ENCODE data around the gene GNA15.
A peak's percentile ranks its signal among the peaks of the same experiment; 100 is the strongest.

The GNA15 gene

DNA sequence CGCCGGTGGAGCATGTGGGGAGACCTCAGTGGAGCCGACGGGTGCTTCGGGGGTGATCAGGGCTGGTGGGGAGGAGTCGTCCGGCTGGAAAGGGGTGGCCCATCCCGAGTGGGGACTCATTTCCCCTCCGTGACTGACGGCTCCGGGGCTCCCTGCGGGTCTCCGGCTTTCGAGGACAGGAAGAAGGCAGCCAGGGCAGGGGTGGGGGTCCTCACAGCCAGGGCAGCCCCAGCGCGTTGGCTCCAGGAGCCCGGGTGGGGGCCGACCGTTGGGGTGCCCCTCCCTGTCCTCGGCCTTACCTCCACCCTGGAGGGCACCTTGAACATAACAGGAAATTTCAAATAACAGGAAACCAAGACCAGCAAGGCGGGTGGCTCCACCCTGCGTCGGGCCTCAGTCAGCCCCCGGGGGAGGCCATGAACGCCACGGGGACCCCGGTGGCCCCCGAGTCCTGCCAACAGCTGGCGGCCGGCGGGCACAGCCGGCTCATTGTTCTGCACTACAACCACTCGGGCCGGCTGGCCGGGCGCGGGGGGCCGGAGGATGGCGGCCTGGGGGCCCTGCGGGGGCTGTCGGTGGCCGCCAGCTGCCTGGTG lies 42.6 kb downstream of the GNA15 start, which contains the start of gene S1PR4:
Gene S1PR4 (plus strand): TSS at position 393 of the 596 bp plus-strand sequence. CDS start 24 bp downstream, at position 417.
- peaks cover 27% of the 10 kb centered on the region for H3K36me3 ChIP-seq
- TF ChIP-seq, protein P1, sequence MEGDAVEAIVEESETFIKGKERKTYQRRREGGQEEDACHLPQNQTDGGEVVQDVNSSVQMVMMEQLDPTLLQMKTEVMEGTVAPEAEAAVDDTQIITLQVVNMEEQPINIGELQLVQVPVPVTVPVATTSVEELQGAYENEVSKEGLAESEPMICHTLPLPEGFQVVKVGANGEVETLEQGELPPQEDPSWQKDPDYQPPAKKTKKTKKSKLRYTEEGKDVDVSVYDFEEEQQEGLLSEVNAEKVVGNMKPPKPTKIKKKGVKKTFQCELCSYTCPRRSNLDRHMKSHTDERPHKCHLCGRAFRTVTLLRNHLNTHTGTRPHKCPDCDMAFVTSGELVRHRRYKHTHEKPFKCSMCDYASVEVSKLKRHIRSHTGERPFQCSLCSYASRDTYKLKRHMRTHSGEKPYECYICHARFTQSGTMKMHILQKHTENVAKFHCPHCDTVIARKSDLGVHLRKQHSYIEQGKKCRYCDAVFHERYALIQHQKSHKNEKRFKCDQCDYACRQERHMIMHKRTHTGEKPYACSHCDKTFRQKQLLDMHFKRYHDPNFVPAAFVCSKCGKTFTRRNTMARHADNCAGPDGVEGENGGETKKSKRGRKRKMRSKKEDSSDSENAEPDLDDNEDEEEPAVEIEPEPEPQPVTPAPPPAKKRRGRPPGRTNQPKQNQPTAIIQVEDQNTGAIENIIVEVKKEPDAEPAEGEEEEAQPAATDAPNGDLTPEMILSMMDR (IDR thresholded peaks at IDR 0.05): peak; percentile 70
- H3K27ac ChIP-seq: peak within 1 kb of the TSS; percentile 97
- peak within 1 kb of the TSS; percentile 96 to 97 for H3K4me3 ChIP-seq (ENCODE audit: low read depth in 1 of 2, low read length in 1 of 2)
- no peaks in the 10 kb centered on the region for H3K27me3 ChIP-seq
- peaks cover 36 to 58% of the 10 kb centered on the region in 2 experiments for H3K4me1 ChIP-seq (ENCODE audit: control insufficient read depth in 1 of 2, insufficient read depth in 1 of 2, low read depth in 1 of 2, low read length in 1 of 2)
- no peaks in the 10 kb centered on the region for H3K9me3 ChIP-seq

DNA sequence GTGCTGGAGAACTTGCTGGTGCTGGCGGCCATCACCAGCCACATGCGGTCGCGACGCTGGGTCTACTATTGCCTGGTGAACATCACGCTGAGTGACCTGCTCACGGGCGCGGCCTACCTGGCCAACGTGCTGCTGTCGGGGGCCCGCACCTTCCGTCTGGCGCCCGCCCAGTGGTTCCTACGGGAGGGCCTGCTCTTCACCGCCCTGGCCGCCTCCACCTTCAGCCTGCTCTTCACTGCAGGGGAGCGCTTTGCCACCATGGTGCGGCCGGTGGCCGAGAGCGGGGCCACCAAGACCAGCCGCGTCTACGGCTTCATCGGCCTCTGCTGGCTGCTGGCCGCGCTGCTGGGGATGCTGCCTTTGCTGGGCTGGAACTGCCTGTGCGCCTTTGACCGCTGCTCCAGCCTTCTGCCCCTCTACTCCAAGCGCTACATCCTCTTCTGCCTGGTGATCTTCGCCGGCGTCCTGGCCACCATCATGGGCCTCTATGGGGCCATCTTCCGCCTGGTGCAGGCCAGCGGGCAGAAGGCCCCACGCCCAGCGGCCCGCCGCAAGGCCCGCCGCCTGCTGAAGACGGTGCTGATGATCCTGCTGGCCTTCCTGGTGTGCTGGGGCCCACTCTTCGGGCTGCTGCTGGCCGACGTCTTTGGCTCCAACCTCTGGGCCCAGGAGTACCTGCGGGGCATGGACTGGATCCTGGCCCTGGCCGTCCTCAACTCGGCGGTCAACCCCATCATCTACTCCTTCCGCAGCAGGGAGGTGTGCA lies 43.3 kb downstream of the GNA15 start:
- Histone ChIP-seq H3K36me3 (peaks cover 33% of the 10 kb centered on the region), H3K9me3 (no peaks in the 10 kb centered on the region), H3K4me1 (ENCODE audit: control insufficient read depth in 1 of 2, insufficient read depth in 1 of 2, low read depth in 1 of 2, low read length in 1 of 2) (peaks cover 43 to 65% of the 10 kb centered on the region in 2 experiments), H3K27ac (peak overlapping the region; percentile 97), H3K4me3 (ENCODE audit: low read depth in 1 of 2, low read length in 1 of 2) (peak overlapping the region; percentile 96 to 97), H3K27me3 (no peaks in the 10 kb centered on the region)
- TF ChIP-seq, protein P1 (IDR thresholded peaks at IDR 0.05): no peak

DNA sequence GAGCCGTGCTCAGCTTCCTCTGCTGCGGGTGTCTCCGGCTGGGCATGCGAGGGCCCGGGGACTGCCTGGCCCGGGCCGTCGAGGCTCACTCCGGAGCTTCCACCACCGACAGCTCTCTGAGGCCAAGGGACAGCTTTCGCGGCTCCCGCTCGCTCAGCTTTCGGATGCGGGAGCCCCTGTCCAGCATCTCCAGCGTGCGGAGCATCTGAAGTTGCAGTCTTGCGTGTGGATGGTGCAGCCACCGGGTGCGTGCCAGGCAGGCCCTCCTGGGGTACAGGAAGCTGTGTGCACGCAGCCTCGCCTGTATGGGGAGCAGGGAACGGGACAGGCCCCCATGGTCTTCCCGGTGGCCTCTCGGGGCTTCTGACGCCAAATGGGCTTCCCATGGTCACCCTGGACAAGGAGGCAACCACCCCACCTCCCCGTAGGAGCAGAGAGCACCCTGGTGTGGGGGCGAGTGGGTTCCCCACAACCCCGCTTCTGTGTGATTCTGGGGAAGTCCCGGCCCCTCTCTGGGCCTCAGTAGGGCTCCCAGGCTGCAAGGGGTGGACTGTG lies 44.0 kb downstream of the GNA15 start:
- Histone ChIP-seq H3K4me3 (ENCODE audit: low read depth in 1 of 2, low read length in 1 of 2) (peak overlapping the region; percentile 96 to 97), H3K36me3 (peaks cover 40% of the 10 kb centered on the region), H3K9me3 (no peaks in the 10 kb centered on the region), H3K4me1 (ENCODE audit: control insufficient read depth in 1 of 2, insufficient read depth in 1 of 2, low read depth in 1 of 2, low read length in 1 of 2) (peaks cover 49 to 71% of the 10 kb centered on the region in 2 experiments), H3K27me3 (no peaks in the 10 kb centered on the region), H3K27ac (peak overlapping the region; percentile 97)
- TF ChIP-seq, protein P1 (IDR thresholded peaks at IDR 0.05): no peak

DNA sequence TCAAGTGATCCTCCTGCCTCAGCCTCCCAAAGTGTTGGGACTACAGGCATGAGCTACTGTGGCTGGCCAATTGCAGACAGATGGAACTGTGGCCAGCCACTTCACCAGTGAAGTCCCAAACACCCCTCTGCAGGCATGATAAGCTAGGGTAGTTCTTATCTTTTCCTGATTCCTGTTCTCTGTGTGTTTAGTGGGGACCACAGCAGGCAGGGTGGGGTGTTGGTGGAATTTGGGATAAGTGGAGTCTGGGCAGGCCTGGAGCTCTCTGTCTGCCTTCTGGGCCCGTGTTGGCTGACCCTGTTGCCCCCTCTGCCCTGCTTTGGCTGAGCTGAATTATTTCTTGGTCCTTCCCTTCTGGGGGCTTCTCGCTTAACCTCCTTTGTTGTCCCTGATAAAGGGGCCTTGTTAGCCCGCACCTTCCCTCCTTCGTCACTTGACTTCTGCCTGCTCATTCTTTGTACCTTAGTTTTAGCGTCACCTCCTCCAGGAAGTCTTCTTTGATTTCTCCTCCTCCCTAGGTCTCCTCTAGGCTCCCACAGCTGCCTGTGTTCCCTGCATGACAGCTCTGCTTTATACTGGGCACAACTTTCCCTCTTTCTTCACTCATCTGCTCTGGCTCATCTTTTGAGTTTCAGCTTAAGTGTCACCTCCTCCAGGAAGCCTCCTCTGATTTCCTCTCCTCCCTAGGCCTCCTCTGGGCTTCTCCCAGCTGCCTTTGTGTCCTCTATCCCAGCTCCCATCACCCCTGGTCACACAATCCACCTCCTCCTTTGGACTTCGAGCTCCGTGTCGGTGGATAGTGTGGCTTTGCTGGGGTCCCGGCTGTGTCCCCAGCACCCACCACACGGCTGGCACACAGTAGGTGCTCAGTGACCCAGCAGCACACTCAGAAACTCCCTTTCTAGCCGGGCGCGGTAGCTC lies 48.1 kb downstream of the GNA15 start:
- Histone ChIP-seq H3K27ac (peak overlapping the region; percentile 94), H3K4me1 (ENCODE audit: control insufficient read depth in 1 of 2, insufficient read depth in 1 of 2, low read depth in 1 of 2, low read length in 1 of 2) (peaks cover 69 to 84% of the 10 kb centered on the region in 2 experiments), H3K4me3 (ENCODE audit: low read depth in 1 of 2, low read length in 1 of 2) (peak overlapping the region; percentile 40 to 96), H3K27me3 (no peaks in the 10 kb centered on the region), H3K36me3 (peaks cover 44% of the 10 kb centered on the region), H3K9me3 (no peaks in the 10 kb centered on the region)
- TF ChIP-seq, protein P1 (IDR thresholded peaks at IDR 0.05): no peak

DNA sequence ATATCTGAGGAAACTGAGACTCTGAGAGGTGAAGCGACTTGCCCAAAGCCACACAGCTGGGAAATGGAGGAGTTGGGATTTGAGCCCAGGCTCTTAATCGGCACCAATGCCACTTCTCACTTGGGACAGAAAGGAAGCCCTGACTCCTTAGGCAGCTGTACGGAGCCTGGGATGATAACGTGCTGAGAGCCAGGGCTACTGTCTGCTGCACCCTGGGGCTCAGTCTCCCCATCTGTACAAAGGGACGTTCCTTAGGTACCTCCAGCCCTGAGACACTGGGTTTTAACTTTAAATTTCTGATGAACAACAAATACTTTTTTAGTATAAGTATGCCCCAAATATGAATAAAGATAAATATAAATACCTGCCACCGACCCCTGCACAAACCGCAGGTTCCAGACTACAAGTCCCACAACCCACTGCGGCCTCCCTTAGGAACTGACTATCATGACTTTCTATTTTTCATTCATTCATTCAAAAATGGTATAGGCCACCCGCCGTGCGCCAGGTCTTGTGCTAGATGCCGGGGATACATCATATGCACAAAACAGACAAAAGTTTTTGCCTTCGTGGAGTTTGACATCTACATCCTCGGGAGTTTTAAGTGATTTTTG lies 49.1 kb downstream of the GNA15 start:
- TF ChIP-seq, protein P1 (IDR thresholded peaks at IDR 0.05): no peak
- H3K4me1 ChIP-seq (ENCODE audit: control insufficient read depth in 1 of 2, insufficient read depth in 1 of 2, low read depth in 1 of 2, low read length in 1 of 2): peaks cover 79 to 91% of the 10 kb centered on the region in 2 experiments
- peaks cover 44% of the 10 kb centered on the region for H3K36me3 ChIP-seq

More for the DNA sequence above, 49.1 kb downstream of the GNA15 start:
- H3K27me3 ChIP-seq: no peaks in the 10 kb centered on the region
- peak overlapping the region; percentile 72 to 96 for H3K4me3 ChIP-seq (ENCODE audit: low read depth in 1 of 2, low read length in 1 of 2)
- H3K9me3 ChIP-seq: no peaks in the 10 kb centered on the region
- peak overlapping the region; percentile 94 for H3K27ac ChIP-seq
